Large intestine (tissue), 3 donors: ENCODE data around the gene CTCF. TPM values are rescaled to one million over a fixed set of nuclear protein-coding genes. Genes with fewer than 3 reads are reported as not detected.

Experiments
- DNase-seq, 2 donors: peaks; one replicate each; pipeline versions ENCODE4 v3.0.0 to v3.0.0-alpha.2; 2013
- H3K27ac ChIP-seq: one replicate; pipeline ENCODE4 v1.5.1; 2013; ENCODE audit warnings: low read length
- H3K27me3 ChIP-seq: 2 replicates; pipeline ENCODE4 v1.6.1; 2013; ENCODE audit warnings: low read length; ENCODE audit not compliant: control insufficient read depth, insufficient read depth
- H3K36me3 ChIP-seq: 2 replicates; pipeline ENCODE4 v1.6.1; 2013; ENCODE audit warnings: low read length; ENCODE audit not compliant: control insufficient read depth, insufficient read depth
- H3K4me1 ChIP-seq: one replicate; pipeline ENCODE4 v1.6.1; 2013; ENCODE audit warnings: low read length; ENCODE audit not compliant: control insufficient read depth, insufficient read depth
- H3K4me3 ChIP-seq: one replicate; pipeline ENCODE4 v1.5.1; 2013; ENCODE audit warnings: low read length
- H3K9me3 ChIP-seq: one replicate; pipeline ENCODE4 v1.6.1; 2013; ENCODE audit warnings: mild to moderate bottlenecking, low read depth, low read length, moderate library complexity; ENCODE audit not compliant: control insufficient read depth
- WGBS: methylation state at CpG from one replicate; pipeline ENCODE4 v1.1.5; 2013; ENCODE audit warnings: low lambda C conversion rate; ENCODE audit not compliant: insufficient coverage; 5-methylcytosine and 5-hydroxymethylcytosine counted together
- polyA plus RNA-seq: library from polyadenylated mRNA; unstranded; fragments of 120-200 nt; gene quantifications from one replicate; pipeline ENCODE4 v1.2.1, GENCODE V29; 2013

The CTCF gene
- polyA plus RNA-seq, 1 donor = 43.6 TPM

GRCh38 chr16:67561501-67561823, 864 bp upstream of the CTCF start:
- peak overlapping the region; percentile 90 for H3K27ac ChIP-seq
- no peaks in the 10 kb centered on the region for H3K9me3 ChIP-seq
- peak overlapping the region; percentile 77 for H3K4me3 ChIP-seq
- H3K27me3 ChIP-seq = no peaks in the 10 kb centered on the region
- H3K4me1 ChIP-seq = peaks cover 7% of the 10 kb centered on the region
- DNase-seq = no peak
- no CpG with 5 or more reads among the region's 8 CpGs for WGBS
- H3K36me3 ChIP-seq = no peaks in the 10 kb centered on the region

DNA sequence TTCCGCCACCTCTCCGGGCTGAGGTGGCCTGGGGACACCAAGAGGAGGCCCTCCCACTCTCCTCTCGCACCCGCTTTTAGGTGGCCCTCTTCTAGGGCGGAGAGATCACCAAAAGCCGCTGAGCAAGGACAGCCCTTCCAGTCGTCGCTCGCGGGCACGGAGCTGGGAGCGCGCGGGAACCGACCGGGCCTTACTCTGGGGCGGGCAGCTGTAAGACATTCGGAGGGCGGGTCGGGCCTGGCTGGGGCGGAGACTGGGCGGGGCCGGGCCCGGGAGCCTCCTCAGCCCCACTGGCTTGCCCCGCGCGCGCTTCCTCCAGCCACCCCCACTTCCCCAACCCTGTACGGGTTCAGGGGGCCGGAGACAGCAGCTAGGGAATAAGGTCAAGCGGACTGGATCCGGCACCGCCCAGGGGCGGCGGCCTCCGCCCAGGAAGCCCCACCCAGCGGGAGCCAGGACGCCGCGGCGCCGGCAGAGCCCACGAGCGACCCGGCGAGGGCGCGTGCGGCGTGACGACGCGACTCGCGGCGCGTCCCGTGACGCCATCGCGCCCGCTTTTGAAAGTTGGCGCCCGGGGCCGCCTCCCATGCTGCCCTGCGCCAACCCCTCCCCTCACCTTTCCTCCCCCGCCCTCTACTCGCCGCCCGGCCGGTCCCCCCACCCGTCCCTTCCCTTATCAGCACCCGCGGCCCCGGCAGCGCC, 351 bp upstream of the CTCF start:
- no peaks in the 10 kb centered on the region for H3K36me3 ChIP-seq
- H3K9me3 ChIP-seq = no peaks in the 10 kb centered on the region
- peaks cover 7% of the 10 kb centered on the region for H3K4me1 ChIP-seq
- WGBS = no CpG with 5 or more reads among the region's 76 CpGs
- peak overlapping the region; percentile 84 for H3K4me3 ChIP-seq
- peak; percentile 97 to 99 for DNase-seq
- H3K27ac ChIP-seq = peak overlapping the region; percentile 90
- no peaks in the 10 kb centered on the region for H3K27me3 ChIP-seq

DNA sequence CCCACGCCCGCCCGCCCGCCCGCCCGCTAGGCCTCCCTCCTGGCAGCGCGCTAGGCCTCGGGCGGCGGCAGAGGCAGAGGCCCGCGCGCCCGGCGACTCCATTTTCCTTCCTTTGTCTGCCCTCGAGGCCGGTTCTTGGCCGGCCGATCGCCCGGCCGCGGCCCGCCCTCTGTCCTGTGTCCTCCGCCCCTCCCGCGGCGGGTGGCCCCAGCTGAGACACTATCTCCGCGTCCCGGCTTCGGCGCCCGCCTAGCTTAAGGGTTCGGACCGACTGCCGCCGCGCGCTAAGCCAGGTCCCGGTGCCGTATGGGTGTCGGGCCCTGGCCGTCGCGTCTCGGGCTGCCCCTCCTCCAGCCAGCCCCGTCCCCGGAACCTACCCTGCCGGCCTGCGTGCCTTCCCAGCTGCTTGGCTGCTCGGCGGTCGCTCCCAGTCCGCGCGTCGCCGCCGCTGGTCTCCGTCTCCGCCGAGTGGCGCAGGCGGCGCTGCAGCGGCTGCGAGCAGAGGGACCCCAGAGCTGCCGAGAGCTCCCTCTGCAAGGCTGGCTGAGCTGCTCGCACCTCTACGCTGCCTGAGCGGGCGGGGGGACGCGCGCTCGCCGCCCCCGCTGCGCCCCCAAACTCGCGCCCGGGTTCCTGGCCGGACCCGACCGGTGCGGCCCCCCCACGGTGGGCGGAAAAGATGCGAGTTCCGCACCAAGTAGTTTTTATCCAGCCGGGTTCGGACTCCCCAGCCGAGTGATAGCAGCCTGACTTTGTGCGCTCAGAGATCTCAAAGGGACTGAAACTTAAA, 787 bp downstream of the CTCF start:
- H3K4me1 ChIP-seq = peaks cover 7% of the 10 kb centered on the region
- no CpG with 5 or more reads among the region's 96 CpGs for WGBS
- H3K4me3 ChIP-seq = peak overlapping the region; percentile 84
- peak overlapping the region; percentile 97 for H3K27ac ChIP-seq
- H3K36me3 ChIP-seq = no peaks in the 10 kb centered on the region
- peak in 1 of 2 donors; percentile 77 for DNase-seq
- no peaks in the 10 kb centered on the region for H3K27me3 ChIP-seq
- H3K9me3 ChIP-seq = no peaks in the 10 kb centered on the region

GRCh38 chr16:67563708-67564468, 1.6 kb downstream of the CTCF start:
- H3K27ac ChIP-seq = peak overlapping the region; percentile 97
- H3K4me3 ChIP-seq = peak overlapping the region; percentile 84
- H3K4me1 ChIP-seq = peaks cover 7% of the 10 kb centered on the region
- no peaks in the 10 kb centered on the region for H3K27me3 ChIP-seq
- no peaks in the 10 kb centered on the region for H3K36me3 ChIP-seq
- 0% methylated on average over 3 of the region's 20 CpGs for WGBS
- no peaks in the 10 kb centered on the region for H3K9me3 ChIP-seq
- DNase-seq = peak; percentile 49 to 78

GRCh38 chr16:67565470-67566100, 3.3 kb downstream of the CTCF start:
- no peak for DNase-seq

GRCh38 chr16:67571464-67571863, 9.1 kb downstream of the CTCF start:
- no peak overlapping the region for H3K27ac ChIP-seq
- no peaks in the 10 kb centered on the region for H3K4me1 ChIP-seq
- no CpG with 5 or more reads among the region's 2 CpGs for WGBS

More at GRCh38 chr16:67565470-67566100, 3.3 kb downstream of the CTCF start:
- Histone ChIP-seq H3K4me1 (peaks cover 7% of the 10 kb centered on the region), H3K36me3 (no peaks in the 10 kb centered on the region), H3K9me3 (no peaks in the 10 kb centered on the region), H3K27me3 (no peaks in the 10 kb centered on the region), H3K27ac (no peak overlapping the region), H3K4me3 (no peak overlapping the region)
- WGBS = 75% methylated on average over 1 of the region's 8 CpGs

GRCh38 chr16:67571981-67572431, 9.7 kb downstream of the CTCF start:
- 93% methylated on average over 2 of the region's 4 CpGs for WGBS
- Histone ChIP-seq H3K36me3 (peaks cover 32% of the 10 kb centered on the region), H3K27ac (no peak overlapping the region)

More at GRCh38 chr16:67571464-67571863, 9.1 kb downstream of the CTCF start:
- H3K36me3 ChIP-seq = peaks cover 32% of the 10 kb centered on the region
- no peaks in the 10 kb centered on the region for H3K27me3 ChIP-seq
- DNase-seq = no peak
- no peaks in the 10 kb centered on the region for H3K9me3 ChIP-seq
- H3K4me3 ChIP-seq = no peak overlapping the region

GRCh38 chr16:67579686-67580085, 17.4 kb downstream of the CTCF start:
- DNase-seq = no peak
- Histone ChIP-seq H3K27me3 (no peaks in the 10 kb centered on the region), H3K4me3 (no peak overlapping the region), H3K27ac (no peak overlapping the region), H3K36me3 (peaks cover 15% of the 10 kb centered on the region), H3K9me3 (no peaks in the 10 kb centered on the region), H3K4me1 (no peaks in the 10 kb centered on the region)
- WGBS = 100% methylated on average over 2 of the region's 4 CpGs

More at GRCh38 chr16:67571981-67572431, 9.7 kb downstream of the CTCF start:
- H3K9me3 ChIP-seq = no peaks in the 10 kb centered on the region
- H3K4me3 ChIP-seq = no peak overlapping the region
- H3K27me3 ChIP-seq = no peaks in the 10 kb centered on the region
- H3K4me1 ChIP-seq = no peaks in the 10 kb centered on the region
- no peak for DNase-seq

DNA sequence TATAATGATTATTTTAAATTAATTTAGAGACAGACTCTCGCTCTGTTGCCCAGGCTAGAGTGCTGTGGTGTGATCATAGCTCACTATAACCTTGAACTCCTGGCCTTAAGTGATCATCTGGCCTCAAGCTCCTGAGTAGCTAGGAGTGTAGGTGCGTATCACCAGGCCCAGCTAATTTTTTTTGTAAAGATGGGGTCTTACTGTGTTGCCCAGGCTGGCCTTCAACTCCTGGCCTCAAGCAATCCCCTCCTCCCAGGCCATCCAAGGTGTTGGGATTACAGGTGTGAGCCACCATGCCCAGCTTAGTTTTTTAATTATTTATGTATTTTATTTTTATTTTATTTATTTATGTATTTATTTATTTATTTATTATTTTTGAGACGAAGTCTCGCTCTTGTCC, 17.9 kb downstream of the CTCF start:
- Histone ChIP-seq H3K9me3 (no peaks in the 10 kb centered on the region), H3K4me1 (no peaks in the 10 kb centered on the region), H3K27ac (no peak overlapping the region), H3K27me3 (no peaks in the 10 kb centered on the region), H3K36me3 (peaks cover 10% of the 10 kb centered on the region), H3K4me3 (no peak overlapping the region)
- DNase-seq = no peak
- 100% methylated on average over 2 of the region's 4 CpGs for WGBS

- H3K36me3 ChIP-seq = peaks cover 10% of the 10 kb centered on the region
- no peak overlapping the region for H3K27ac ChIP-seq
- H3K4me1 ChIP-seq = no peaks in the 10 kb centered on the region
- no CpG with 5 or more reads among the region's 4 CpGs for WGBS
- no peaks in the 10 kb centered on the region for H3K27me3 ChIP-seq
- H3K4me3 ChIP-seq = no peak overlapping the region
- no peak for DNase-seq
- no peaks in the 10 kb centered on the region for H3K9me3 ChIP-seq
These were observed 31.0 kb downstream of the CTCF start for GRCh38 chr16:67593288-67593687.
